Measurements from ENCODE around the gene KRT7.

KRT7 gene

DNA sequence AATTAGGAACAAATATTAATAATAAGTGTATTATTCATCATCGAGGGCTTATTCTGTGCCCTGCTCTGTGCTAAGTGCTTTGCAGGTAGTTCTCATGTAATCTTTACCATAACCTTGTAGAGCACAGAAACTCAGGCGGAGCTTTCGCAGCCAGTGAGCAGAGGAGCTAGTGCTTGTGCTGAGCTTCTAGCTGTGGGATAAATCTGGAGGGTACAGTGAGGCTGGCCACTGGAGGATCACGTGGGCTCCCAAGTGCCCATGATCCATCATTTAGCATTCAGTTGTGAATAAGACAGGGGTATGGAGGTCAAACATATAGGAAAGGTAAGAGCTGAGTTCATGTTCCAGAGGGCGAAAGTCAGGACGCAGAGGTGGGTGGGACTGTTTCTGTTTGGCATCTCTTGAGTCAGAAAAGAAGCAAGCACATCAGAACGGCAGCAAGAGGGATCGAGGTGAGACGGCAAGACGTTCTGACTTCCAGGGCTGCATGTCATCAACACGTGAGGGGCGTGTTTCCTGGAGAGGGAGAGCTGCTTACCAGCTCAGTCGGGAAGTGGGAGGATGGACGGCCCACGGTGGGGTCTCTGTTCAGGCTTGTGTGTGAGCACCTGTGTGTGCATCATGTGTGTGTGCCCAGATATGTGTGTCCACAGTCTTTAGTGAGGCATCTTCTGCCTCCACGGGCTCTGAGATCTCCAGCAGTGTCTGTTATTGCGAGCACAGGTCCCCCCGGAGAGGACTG lies 24.4 kb upstream of the KRT7 start:
- DNase-seq (ENCODE audit: low read depth): no peak
- no peak overlapping the region for H3K4me3 ChIP-seq (ENCODE audit: low read depth, low read length)
- TF ChIP-seq, protein P1, sequence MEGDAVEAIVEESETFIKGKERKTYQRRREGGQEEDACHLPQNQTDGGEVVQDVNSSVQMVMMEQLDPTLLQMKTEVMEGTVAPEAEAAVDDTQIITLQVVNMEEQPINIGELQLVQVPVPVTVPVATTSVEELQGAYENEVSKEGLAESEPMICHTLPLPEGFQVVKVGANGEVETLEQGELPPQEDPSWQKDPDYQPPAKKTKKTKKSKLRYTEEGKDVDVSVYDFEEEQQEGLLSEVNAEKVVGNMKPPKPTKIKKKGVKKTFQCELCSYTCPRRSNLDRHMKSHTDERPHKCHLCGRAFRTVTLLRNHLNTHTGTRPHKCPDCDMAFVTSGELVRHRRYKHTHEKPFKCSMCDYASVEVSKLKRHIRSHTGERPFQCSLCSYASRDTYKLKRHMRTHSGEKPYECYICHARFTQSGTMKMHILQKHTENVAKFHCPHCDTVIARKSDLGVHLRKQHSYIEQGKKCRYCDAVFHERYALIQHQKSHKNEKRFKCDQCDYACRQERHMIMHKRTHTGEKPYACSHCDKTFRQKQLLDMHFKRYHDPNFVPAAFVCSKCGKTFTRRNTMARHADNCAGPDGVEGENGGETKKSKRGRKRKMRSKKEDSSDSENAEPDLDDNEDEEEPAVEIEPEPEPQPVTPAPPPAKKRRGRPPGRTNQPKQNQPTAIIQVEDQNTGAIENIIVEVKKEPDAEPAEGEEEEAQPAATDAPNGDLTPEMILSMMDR (IDR thresholded peaks at IDR 0.05; ENCODE audit: control insufficient read depth, extremely low read depth, insufficient read depth): no peak

DNA sequence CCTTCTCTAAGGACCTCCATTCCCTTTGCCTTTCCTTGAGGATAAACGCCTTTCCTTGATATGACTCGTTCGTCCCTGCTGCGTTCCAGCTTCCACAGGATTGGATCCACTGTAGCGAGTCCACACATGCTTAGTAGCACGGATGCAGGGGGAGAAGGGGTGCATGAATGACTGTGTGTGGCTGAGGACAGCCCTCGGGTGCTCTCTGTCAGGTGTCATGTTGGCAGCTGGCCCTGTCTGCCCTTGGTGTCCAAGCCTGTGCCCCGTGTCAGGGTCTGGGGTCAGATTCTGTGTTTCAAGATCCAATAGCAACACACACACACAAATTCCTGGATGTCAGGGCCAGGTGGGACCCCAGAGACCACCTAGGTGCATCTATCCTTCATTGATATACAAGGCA lies 23.7 kb upstream of the KRT7 start:
- TF ChIP-seq, protein P1 (IDR thresholded peaks at IDR 0.05; ENCODE audit: control insufficient read depth, extremely low read depth, insufficient read depth): no peak

DNA sequence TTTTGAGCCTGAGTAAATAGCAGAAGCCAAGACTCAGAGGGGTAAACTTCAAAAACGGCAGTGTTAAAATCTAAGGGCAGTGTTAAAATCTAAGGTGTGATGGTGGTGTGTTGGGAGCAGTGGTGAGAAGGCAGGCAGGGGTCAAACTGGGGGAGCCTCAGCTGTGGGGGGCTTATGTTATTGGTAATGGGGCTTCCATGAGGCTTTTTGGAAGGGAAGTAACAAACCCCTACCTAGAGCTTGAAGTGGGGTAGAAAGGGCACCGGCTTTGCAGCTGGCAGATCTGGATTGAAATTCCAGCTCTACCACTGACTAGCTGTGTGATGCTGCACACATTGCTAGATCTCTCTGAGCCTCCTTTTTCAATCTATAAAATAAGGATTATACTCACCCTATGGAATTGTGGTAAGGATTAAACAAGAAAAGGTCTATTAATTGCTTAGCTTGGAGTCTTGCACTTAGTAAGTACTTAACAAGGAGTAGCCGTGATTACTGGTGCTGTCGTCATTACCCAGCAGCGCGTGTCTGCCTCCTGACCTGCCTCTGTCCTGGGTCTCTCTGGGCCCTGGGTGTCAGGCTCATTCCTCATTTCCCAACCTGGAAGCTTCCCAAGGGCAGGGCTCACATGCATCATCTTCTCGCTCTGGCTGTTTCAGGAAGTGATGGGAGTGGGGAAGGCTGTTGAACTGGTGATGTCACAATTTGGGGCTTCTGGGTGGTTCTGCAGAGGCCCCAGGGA lies 22.7 kb upstream of the KRT7 start:
- TF ChIP-seq, protein P1 (IDR thresholded peaks at IDR 0.05; ENCODE audit: control insufficient read depth, extremely low read depth, insufficient read depth): no peak
- no peak for DNase-seq (ENCODE audit: low read depth)
- H3K4me3 ChIP-seq (ENCODE audit: low read depth, low read length): no peak overlapping the region

More for the DNA sequence above, 23.7 kb upstream of the KRT7 start:
- DNase-seq (ENCODE audit: low read depth): no peak
- H3K4me3 ChIP-seq (ENCODE audit: low read depth, low read length): no peak overlapping the region

DNA sequence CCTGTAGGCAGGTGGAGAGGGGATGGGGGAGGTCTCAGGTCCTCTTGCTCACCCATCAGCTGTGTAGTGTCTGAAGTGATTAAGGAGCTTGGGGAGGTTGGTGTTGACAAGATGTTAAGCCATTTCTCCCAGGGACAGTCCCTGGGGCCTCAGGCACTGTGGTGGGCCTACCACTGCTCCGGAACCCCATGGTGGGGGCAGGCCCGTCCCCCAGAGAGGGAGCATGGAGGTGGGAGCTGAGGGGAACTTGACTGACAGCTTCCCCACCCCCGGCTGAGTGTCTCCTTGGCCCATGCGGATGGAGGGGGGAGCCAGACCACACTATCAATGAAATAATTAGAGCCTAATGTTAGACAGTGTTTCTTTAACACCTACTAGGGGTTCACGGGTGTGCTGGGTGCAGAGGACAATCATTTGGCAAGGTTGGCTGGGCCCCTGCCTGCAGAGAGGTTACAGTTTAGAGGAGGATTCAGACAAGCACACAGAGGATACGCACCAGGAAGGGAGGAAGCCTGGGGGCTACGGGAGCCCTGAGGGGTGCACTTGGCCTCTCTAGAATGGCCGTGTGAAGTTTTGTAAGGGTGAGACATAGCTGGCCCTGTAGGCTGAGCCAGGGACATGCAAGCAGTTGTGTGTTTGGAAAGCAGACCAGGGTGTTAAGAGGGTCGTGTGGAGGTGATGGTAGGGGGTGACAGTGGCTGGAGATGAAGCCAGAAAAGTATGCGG lies 22.0 kb upstream of the KRT7 start:
- no peak overlapping the region for H3K4me3 ChIP-seq (ENCODE audit: low read depth, low read length)
- no peak for DNase-seq (ENCODE audit: low read depth)
- TF ChIP-seq, protein P1 (IDR thresholded peaks at IDR 0.05; ENCODE audit: control insufficient read depth, extremely low read depth, insufficient read depth): no peak

DNA sequence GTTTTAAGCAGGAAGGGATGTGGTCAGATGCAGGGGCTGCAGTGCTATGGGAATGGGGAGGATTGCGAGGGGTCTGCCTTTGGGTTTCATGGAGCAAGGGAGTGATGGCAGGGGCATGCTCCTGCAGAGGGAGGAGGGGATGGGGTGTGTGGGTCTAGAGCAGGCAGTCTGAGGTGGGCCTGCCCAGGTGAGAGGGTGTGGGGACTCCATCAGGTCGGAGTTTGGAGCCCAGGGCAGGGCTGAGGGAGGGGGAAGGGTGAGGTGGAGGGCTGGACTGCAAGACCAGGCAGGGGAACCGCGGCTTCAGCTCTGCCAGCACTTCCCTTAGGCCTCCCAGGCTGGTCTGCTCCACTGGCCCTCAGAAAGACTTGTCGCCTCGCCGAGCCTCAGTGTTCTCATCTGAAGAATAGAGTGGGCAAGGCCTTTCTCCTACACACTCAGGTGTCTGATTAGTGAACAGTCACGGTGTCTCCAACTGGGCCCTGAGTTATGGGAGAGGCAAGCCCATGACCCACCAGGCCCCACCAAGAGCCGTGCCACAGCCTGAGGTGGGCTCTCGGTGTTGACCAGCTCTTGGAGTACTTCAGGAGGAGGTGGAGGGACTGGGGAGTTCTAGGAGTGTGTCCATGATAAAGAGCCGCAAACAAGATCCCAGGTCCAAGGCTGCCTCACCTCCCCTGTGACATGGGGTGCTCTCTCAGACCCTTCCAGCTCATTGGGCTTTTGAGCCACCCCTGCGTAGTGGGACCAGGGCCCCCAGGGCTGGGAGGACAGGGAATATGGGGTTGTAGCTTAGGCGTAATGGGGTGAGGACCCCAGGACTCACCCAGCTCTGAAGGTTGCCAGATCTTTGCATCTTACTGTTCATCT lies 21.1 kb upstream of the KRT7 start:
- TF ChIP-seq, protein P1 (IDR thresholded peaks at IDR 0.05; ENCODE audit: control insufficient read depth, extremely low read depth, insufficient read depth): no peak

More for the DNA sequence above, 21.1 kb upstream of the KRT7 start:
- no peak overlapping the region for H3K4me3 ChIP-seq (ENCODE audit: low read depth, low read length)
- DNase-seq (ENCODE audit: low read depth): no peak

Data from LNCaP clone FGC (cell line).